Endothelial cell of umbilical vein (primary cell): ENCODE measurements around the gene THUMPD2.
A peak's percentile ranks its signal among the peaks of the same experiment; 100 is the strongest.

ENCODE experiments used
- CTCF ChIP-seq, 2 donors: IDR thresholded peaks; 1 replicate in 1 of 2; 2 replicates in 1 of 2; pipeline ENCODE4 v1.5.1; 2011; ENCODE audit warnings: low read length in 2 of 2, mild to moderate bottlenecking in 2 of 2, moderate library complexity in 2 of 2, control low read depth in 1 of 2, inconsistent platforms in 1 of 2, low read depth in 1 of 2; ENCODE audit not compliant: insufficient read depth in 1 of 2; ENCODE audit errors: extremely low read depth in 1 of 2
- EZH2 ChIP-seq: IDR thresholded peaks from 2 replicates; pipeline ENCODE4 v1.6.1; 2012; ENCODE audit warnings: borderline replicate concordance, low read depth, mild to moderate bottlenecking, moderate library complexity, low read length, inconsistent platforms; ENCODE audit not compliant: severe bottlenecking
- FOS ChIP-seq: IDR thresholded peaks from 2 replicates; pipeline ENCODE4 v1.6.1; 2011; ENCODE audit warnings: mild to moderate bottlenecking, low read length, moderate library complexity, borderline replicate concordance; ENCODE audit not compliant: insufficient read depth
- JUN ChIP-seq: IDR thresholded peaks from 2 replicates; pipeline ENCODE4 v1.6.1; 2011; ENCODE audit warnings: borderline replicate concordance, low read depth; ENCODE audit not compliant: insufficient read length, insufficient read depth
- MAX ChIP-seq: IDR thresholded peaks from 2 replicates; pipeline ENCODE4 v1.6.1; 2011; ENCODE audit not compliant: insufficient read depth, insufficient read length
- POLR2A ChIP-seq: IDR thresholded peaks from 2 replicates; pipeline ENCODE4 v1.6.1; 2012; ENCODE audit warnings: low read depth, mild to moderate bottlenecking, control low read depth, low read length
- POLR2AphosphoS5 ChIP-seq: IDR thresholded peaks from 2 replicates; pipeline ENCODE4 v1.6.1; 2012; ENCODE audit warnings: low read depth, mild to moderate bottlenecking, control low read depth, low read length, moderate library complexity; ENCODE audit not compliant: insufficient read depth

- TF ChIP-seq EZH2 (no peak), CTCF (IDR thresholded peaks at IDR 0.05; ENCODE audit: extremely low read depth in 1 of 2, insufficient read depth in 1 of 2, low read depth in 1 of 2, low read length in 2 of 2) (no peak), MAX (no peak), POLR2A (no peak), POLR2AphosphoS5 (no peak), JUN (peak; percentile 13), FOS (no peak)
These were observed 35.7 kb downstream of the THUMPD2 start for GRCh38 chr2:39743269-39743776.
